Subcutaneous abdominal adipose tissue (tissue), 5 donors: ENCODE data around the gene COQ2.
"Not testable (repeated sequence)": the region's sequence is repeated elsewhere in the genome, so short reads cannot be mapped to it uniquely, and the experiment has no call there.

Source experiments
- H3K27ac ChIP-seq: one replicate; pipeline ENCODE4 v1.7.0; 2013; ENCODE audit warnings: low read depth, mild to moderate bottlenecking, inconsistent platforms, low read length, moderate library complexity
- H3K27me3 ChIP-seq, 5 donors: one replicate each; pipeline ENCODE4 v1.7.0; 2013; ENCODE audit warnings: low read length in 5 of 5, inconsistent platforms in 1 of 5; ENCODE audit not compliant: control insufficient read depth in 5 of 5, insufficient read depth in 4 of 5
- H3K36me3 ChIP-seq, 5 donors: one replicate each; pipeline ENCODE4 v1.7.0; 2013; ENCODE audit warnings: low read length in 5 of 5; ENCODE audit not compliant: control insufficient read depth in 5 of 5, insufficient read depth in 5 of 5
- H3K4me1 ChIP-seq, 5 donors: one replicate each; pipeline ENCODE4 v1.7.0; 2013; ENCODE audit warnings: low read length in 5 of 5, mild to moderate bottlenecking in 3 of 5, moderate library complexity in 1 of 5; ENCODE audit not compliant: control insufficient read depth in 5 of 5, insufficient read depth in 5 of 5
- H3K4me3 ChIP-seq, 5 donors: one replicate each; pipeline ENCODE4 v1.7.0; 2013; ENCODE audit warnings: low read length in 5 of 5, low read depth in 1 of 5
- H3K9ac ChIP-seq, 5 donors: one replicate each; pipeline ENCODE4 v1.7.0; 2013; ENCODE audit warnings: low read length in 5 of 5, mild to moderate bottlenecking in 4 of 5, moderate library complexity in 3 of 5
- H3K9me3 ChIP-seq, 5 donors: one replicate each; pipeline ENCODE4 v1.7.0; 2013; ENCODE audit warnings: low read length in 5 of 5; ENCODE audit not compliant: control insufficient read depth in 5 of 5
- donor health status: healthy.
- donor health status: healthy.
- donor health status: healthy.
- donor health status: healthy.
- donor health status: healthy.

COQ2 gene, protein sequence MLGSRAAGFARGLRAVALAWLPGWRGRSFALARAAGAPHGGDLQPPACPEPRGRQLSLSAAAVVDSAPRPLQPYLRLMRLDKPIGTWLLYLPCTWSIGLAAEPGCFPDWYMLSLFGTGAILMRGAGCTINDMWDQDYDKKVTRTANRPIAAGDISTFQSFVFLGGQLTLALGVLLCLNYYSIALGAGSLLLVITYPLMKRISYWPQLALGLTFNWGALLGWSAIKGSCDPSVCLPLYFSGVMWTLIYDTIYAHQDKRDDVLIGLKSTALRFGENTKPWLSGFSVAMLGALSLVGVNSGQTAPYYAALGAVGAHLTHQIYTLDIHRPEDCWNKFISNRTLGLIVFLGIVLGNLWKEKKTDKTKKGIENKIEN

GRCh38 chr4:83284193-83285054, at the start of gene COQ2:
Gene COQ2 (minus strand): TSS chr4:83284798. CDS start chr4:83284764, 34 bp downstream.
- no peaks in the 10 kb centered on the region for H3K27me3 ChIP-seq
- H3K36me3 ChIP-seq: no peaks in the 10 kb centered on the region
- peak within 1 kb of the TSS; percentile 86 for H3K27ac ChIP-seq
- H3K4me3 ChIP-seq: peak within 1 kb of the TSS; percentile 59 to 87 (median 76)
- peak within 1 kb of the TSS; percentile 71 to 81 (median 81) for H3K9ac ChIP-seq
- peaks cover 3 to 22% (median 14%) of the 10 kb centered on the region in 5 donors for H3K4me1 ChIP-seq
- H3K9me3 ChIP-seq: no peaks in the 10 kb centered on the region

DNA sequence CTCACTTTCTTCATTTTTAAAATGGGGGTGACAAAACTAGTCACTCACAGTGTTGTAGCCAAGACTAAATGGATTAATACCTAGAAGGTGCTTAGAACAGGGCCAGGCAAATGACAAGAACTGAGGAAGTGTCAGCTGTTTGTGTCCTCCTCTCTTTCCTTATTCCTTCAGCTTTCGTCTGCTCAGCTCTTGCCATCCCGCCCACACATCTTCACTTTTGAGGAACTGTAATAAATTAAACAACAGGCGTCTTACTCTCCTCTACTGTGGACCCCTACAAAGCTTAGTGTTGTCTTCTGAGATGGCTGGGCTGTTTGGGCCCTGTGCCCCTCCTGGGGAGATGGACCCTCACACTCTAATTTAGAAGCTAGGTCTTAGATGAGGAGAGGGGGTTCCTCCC, 47.4 kb upstream of the COQ2 start:
- no peak overlapping the region for H3K27ac ChIP-seq
- H3K4me3 ChIP-seq: no peak overlapping the region
- H3K27me3 ChIP-seq: peaks cover 2 to 15% (median 4%) of the 10 kb centered on the region in 5 donors
- H3K36me3 ChIP-seq: no peaks in the 10 kb centered on the region
- no peak overlapping the region for H3K9ac ChIP-seq
- H3K9me3 ChIP-seq: no peaks in the 10 kb centered on the region
- peaks cover 0 to 26% (median 16%) of the 10 kb centered on the region in 5 donors for H3K4me1 ChIP-seq

DNA sequence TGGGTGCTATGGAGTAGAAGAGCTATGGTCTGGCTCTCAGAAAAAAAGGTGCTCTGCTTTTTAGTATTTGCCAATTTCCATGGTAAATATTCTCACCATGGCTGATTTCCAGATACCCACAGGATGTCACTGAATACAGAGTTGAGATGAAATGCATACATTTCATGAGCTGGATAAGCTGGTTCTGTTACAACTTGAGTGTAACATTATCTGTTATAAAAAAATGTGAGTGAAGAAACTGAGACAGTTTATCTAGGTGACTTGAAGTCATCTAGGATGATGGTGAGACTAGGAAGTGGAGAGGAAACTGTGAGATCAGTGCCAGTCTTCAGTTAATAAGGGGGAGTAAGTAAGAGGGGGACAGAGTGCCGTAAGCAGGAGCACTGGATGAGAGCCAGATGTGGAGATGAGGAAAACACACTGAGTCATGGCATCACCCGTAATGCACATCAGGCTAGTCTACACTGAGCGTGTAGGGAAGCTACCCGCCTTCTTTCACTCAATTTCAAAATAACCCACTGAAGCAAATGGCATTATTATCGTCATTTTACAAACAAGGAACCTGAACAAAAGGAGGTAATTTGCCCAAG, 45.0 kb upstream of the COQ2 start:
- no peak overlapping the region for H3K4me3 ChIP-seq
- peaks cover 0 to 13% (median 4%) of the 10 kb centered on the region in 5 donors for H3K27me3 ChIP-seq
- H3K4me1 ChIP-seq: peaks cover 0 to 13% (median 6%) of the 10 kb centered on the region in 5 donors
- no peak overlapping the region for H3K9ac ChIP-seq
- H3K36me3 ChIP-seq: no peaks in the 10 kb centered on the region
- no peaks in the 10 kb centered on the region for H3K9me3 ChIP-seq
- no peak overlapping the region for H3K27ac ChIP-seq

GRCh38 chr4:83328521-83329187, 44.1 kb upstream of the COQ2 start:
- no peak overlapping the region for H3K4me3 ChIP-seq
- H3K36me3 ChIP-seq: no peaks in the 10 kb centered on the region
- H3K9ac ChIP-seq: no peak overlapping the region
- peaks cover 0 to 6% (median 2%) of the 10 kb centered on the region in 5 donors for H3K27me3 ChIP-seq
- no peaks in the 10 kb centered on the region for H3K9me3 ChIP-seq
- no peak overlapping the region for H3K27ac ChIP-seq
- peaks cover 0 to 6% (median 0%) of the 10 kb centered on the region in 5 donors for H3K4me1 ChIP-seq

DNA sequence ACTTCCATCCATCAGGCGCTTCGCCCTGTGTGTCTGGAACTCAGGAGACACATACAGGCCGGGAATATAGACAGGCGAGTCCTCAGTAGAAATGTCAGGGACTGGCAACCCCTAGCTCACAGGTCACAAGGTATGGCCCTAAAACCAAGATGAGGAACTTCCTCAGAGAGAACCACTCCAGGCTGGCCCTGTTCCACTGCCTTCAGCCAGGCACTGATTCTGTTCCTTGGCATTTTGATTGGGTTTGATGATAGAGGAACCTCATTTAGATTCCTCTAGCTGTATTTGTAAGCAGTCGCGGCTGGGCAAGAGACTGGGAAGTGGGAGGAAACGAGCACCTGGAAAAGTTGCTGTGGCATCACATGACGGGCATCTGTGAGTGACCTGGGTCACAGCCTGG, 41.9 kb upstream of the COQ2 start:
- H3K36me3 ChIP-seq: no peaks in the 10 kb centered on the region
- H3K27me3 ChIP-seq: peaks cover 0 to 4% (median 0%) of the 10 kb centered on the region in 5 donors
- H3K4me1 ChIP-seq: peaks cover 0 to 3% (median 0%) of the 10 kb centered on the region in 5 donors
- no peak overlapping the region for H3K4me3 ChIP-seq
- H3K9me3 ChIP-seq: no peaks in the 10 kb centered on the region
- H3K9ac ChIP-seq: no peak overlapping the region
- no peak overlapping the region for H3K27ac ChIP-seq

- H3K27ac ChIP-seq, H3K36me3 ChIP-seq, H3K9ac ChIP-seq, H3K4me3 ChIP-seq, H3K27me3 ChIP-seq, H3K4me1 ChIP-seq, H3K9me3 ChIP-seq: not testable (repeated sequence)
Measured at GRCh38 chr4:83325306-83325705, 40.7 kb upstream of the COQ2 start.

DNA sequence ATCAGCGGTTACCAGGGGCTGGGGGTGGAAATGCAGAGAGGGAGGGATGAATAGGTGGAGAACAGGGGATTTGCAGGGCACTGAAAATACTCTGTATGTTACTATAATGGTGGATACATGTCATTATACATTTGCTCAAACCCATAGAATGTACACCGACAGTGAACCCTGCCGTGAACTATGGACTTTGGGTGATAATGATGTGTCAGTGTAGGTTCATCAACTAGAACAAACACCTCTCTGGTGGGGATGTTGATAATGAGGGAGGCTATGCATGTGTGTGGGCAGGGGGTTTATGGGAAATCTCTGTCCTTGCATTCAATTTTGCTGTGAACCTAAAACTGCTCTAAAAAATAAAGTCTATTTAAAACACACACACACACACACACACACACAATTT, 38.5 kb upstream of the COQ2 start:
- no peaks in the 10 kb centered on the region for H3K27me3 ChIP-seq
- H3K9me3 ChIP-seq: no peaks in the 10 kb centered on the region
- H3K9ac ChIP-seq: no peak overlapping the region
- H3K4me1 ChIP-seq: peaks cover 0 to 3% (median 0%) of the 10 kb centered on the region in 5 donors
- no peak overlapping the region for H3K27ac ChIP-seq
- no peak overlapping the region for H3K4me3 ChIP-seq
- H3K36me3 ChIP-seq: no peaks in the 10 kb centered on the region

DNA sequence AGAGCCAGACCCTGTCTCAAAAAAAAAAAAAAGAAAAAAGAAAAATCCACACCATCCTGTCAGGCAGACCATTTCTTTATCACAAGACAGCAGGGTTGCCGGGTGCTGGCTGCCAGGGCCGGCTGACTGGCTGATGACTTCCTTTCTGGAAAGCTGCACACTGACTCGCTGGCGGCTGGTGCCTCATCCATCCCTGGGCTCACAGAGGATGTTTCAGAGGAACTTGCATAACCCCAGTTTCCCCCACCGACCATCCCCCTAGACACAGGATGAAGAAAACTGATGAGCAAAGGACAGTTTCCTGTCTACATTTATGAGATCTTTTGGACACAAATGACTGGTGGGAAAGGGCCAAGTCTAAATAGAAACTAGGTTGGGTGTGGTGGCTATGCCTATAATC, 36.0 kb upstream of the COQ2 start:
- no peak overlapping the region for H3K4me3 ChIP-seq
- H3K27me3 ChIP-seq: no peaks in the 10 kb centered on the region
- no peak overlapping the region for H3K27ac ChIP-seq
- no peaks in the 10 kb centered on the region for H3K9me3 ChIP-seq
- no peaks in the 10 kb centered on the region for H3K36me3 ChIP-seq
- peaks cover 0 to 3% (median 0%) of the 10 kb centered on the region in 5 donors for H3K4me1 ChIP-seq
- H3K9ac ChIP-seq: no peak overlapping the region

DNA sequence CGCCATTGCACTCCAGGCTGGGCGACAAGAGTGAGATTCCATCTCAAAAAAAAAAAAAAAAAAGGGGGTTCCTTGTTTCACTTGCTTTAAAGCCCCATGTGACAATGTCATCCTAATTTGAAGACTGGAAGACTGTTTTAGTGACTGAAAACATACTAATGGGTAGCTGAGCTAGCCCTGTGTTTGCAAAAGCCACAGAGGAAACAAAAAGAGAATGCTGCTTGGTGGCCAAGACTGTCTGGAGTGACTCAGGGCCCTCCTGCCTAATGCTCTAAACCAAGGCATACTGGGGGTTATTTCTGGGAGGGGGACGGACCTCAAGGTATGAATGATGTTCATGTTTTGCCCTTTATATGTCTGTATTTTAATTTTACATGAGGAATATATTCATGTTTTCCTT, 34.1 kb upstream of the COQ2 start:
- Histone ChIP-seq H3K27ac (no peak overlapping the region), H3K36me3 (no peaks in the 10 kb centered on the region), H3K27me3 (no peaks in the 10 kb centered on the region)

More for the DNA sequence above, 34.1 kb upstream of the COQ2 start:
- Histone ChIP-seq H3K4me1 (peaks cover 0 to 3% (median 0%) of the 10 kb centered on the region in 5 donors), H3K4me3 (no peak overlapping the region), H3K9ac (no peak overlapping the region), H3K9me3 (no peaks in the 10 kb centered on the region)
